Measurements from ENCODE around the gene VASN.

- no peak for TF ChIP-seq ZNF274 (IDR thresholded peaks at IDR 0.05; ENCODE audit: low read depth, low read length)
- TF ChIP-seq YY1 (IDR thresholded peaks at IDR 0.05; ENCODE audit: insufficient read depth, insufficient read length) = no peak
- TF ChIP-seq SUZ12 (IDR thresholded peaks at IDR 0.05; ENCODE audit: extremely low read depth, insufficient read depth, insufficient read length) = no peak
Observed at GRCh38 chr16:4409081-4409932, 37.7 kb downstream of the VASN start.
